MM.1S (cell line): ENCODE measurements around the gene FABP6.

Source experiments
- DNase-seq: peaks from one replicate; pipeline ENCODE4 v3.0.0-alpha.2; 2015
- H2AFZ ChIP-seq: fragments of 300-600 bp; sonication (generic); 2 replicates; pipeline ENCODE4 v1.6.0; 2016; ENCODE audit warnings: antibody characterized with exemption, low read length
- H3F3A ChIP-seq: fragments of 300-600 bp; sonication (generic); 2 replicates; pipeline ENCODE4 v1.6.1; 2016; ENCODE audit warnings: mild to moderate bottlenecking, antibody characterized with exemption, low read length, moderate library complexity, mixed read lengths; ENCODE audit not compliant: insufficient read depth
- H3K27ac ChIP-seq: fragments of 300-600 bp; sonication (generic); 2 replicates; pipeline ENCODE4 v1.5.1; 2016; ENCODE audit warnings: mild to moderate bottlenecking, low read length
- H3K27me3 ChIP-seq: fragments of 300-600 bp; sonication (generic); replicated peaks from 2 replicates; pipeline ENCODE4 v1.6.0; 2016; ENCODE audit warnings: low read length; ENCODE audit not compliant: insufficient read depth
- H3K36me3 ChIP-seq: fragments of 300-600 bp; sonication (generic); replicated peaks from 2 replicates; pipeline ENCODE4 v1.6.1; 2016; ENCODE audit warnings: mild to moderate bottlenecking, low read length, mixed read lengths; ENCODE audit not compliant: insufficient read depth
- H3K4me1 ChIP-seq: fragments of 300-600 bp; sonication (generic); 2 replicates; pipeline ENCODE4 v1.6.1; 2016; ENCODE audit warnings: low read length, mixed read lengths
- H3K4me2 ChIP-seq: fragments of 300-600 bp; sonication (generic); 2 replicates; pipeline ENCODE4 v1.6.0; 2016; ENCODE audit warnings: low read depth, low read length
- H3K4me3 ChIP-seq: fragments of 300-600 bp; sonication (generic); 2 replicates; pipeline ENCODE4 v1.5.1; 2016; ENCODE audit warnings: low read length, mixed read lengths
- H3K79me2 ChIP-seq: fragments of 300-600 bp; sonication (generic); 2 replicates; pipeline ENCODE4 v1.6.1; 2016; ENCODE audit warnings: mixed run types, low read length, mixed read lengths
- H3K9ac ChIP-seq: fragments of 300-600 bp; sonication (generic); 2 replicates; pipeline ENCODE4 v1.6.1; 2016; ENCODE audit warnings: low read length, mixed read lengths
- H3K9me2 ChIP-seq: fragments of 300-600 bp; sonication (generic); replicated peaks from 2 replicates; pipeline ENCODE4 v1.6.1; 2016; ENCODE audit warnings: mild to moderate bottlenecking, low read length, mixed read lengths; ENCODE audit not compliant: insufficient read depth
- H3K9me3 ChIP-seq: fragments of 300-600 bp; sonication (generic); replicated peaks from 2 replicates; pipeline ENCODE4 v1.6.1; 2016; ENCODE audit warnings: mild to moderate bottlenecking, low read length, mixed read lengths; ENCODE audit not compliant: insufficient read depth
- H4K20me1 ChIP-seq: fragments of 300-600 bp; sonication (generic); 2 replicates; pipeline ENCODE4 v1.6.1; 2016; ENCODE audit warnings: mild to moderate bottlenecking, low read length, moderate library complexity, mixed read lengths; ENCODE audit not compliant: insufficient read depth
- CTCF ChIP-seq: fragments of 300-600 bp; sonication (generic); IDR thresholded peaks from 2 replicates; pipeline ENCODE4 v1.5.1; 2016; ENCODE audit warnings: antibody characterized with exemption, low read length, mixed read lengths
- EZH2 ChIP-seq: fragments of 300-600 bp; sonication (generic); optimal IDR thresholded peaks from 2 replicates; pipeline ENCODE3; 2017; ENCODE audit warnings: low read depth, mild to moderate bottlenecking, antibody characterized with exemption, low read length, mixed read lengths
- EZH2phosphoT487 ChIP-seq: fragments of 300-600 bp; sonication (generic); IDR thresholded peaks from 2 replicates; pipeline ENCODE4 v1.6.1; 2018; ENCODE audit warnings: antibody characterized with exemption, low read length

Gene FABP6

GRCh38 chr5:160227012-160227411 is 2.3 kb upstream of the FABP6 start:
- Histone ChIP-seq H3K27me3 (no peaks in the 10 kb centered on the region), H3K9ac (no peak overlapping the region), H2AFZ (no peak overlapping the region), H3K27ac (no peak overlapping the region), H3K79me2 (no peaks in the 10 kb centered on the region), H3K4me1 (no peaks in the 10 kb centered on the region), H3K36me3 (no peaks in the 10 kb centered on the region), H3K4me3 (no peak overlapping the region), H4K20me1 (no peaks in the 10 kb centered on the region), H3K9me3 (no peaks in the 10 kb centered on the region), H3K9me2 (no peaks in the 10 kb centered on the region), H3F3A (no peaks in the 10 kb centered on the region), H3K4me2 (no peak overlapping the region)
- no peak for DNase-seq
- TF ChIP-seq EZH2 (no peak), EZH2phosphoT487 (no peak), CTCF (no peak)

GRCh38 chr5:160230686-160231527 is 1.6 kb downstream of the FABP6 start:
- no peaks in the 10 kb centered on the region for H3K9me2 ChIP-seq
- no peaks in the 10 kb centered on the region for H3F3A ChIP-seq
- no peak overlapping the region for H2AFZ ChIP-seq
- no peaks in the 10 kb centered on the region for H3K79me2 ChIP-seq
- H3K9ac ChIP-seq: no peak overlapping the region
- no peak for DNase-seq
- no peaks in the 10 kb centered on the region for H3K4me1 ChIP-seq
- H3K4me3 ChIP-seq: no peak overlapping the region
- TF ChIP-seq EZH2phosphoT487 (no peak), EZH2 (no peak), CTCF (no peak)
- no peak overlapping the region for H3K4me2 ChIP-seq
- no peak overlapping the region for H3K27ac ChIP-seq
- H3K27me3 ChIP-seq: no peaks in the 10 kb centered on the region
- H3K36me3 ChIP-seq: no peaks in the 10 kb centered on the region
- H4K20me1 ChIP-seq: no peaks in the 10 kb centered on the region
- H3K9me3 ChIP-seq: no peaks in the 10 kb centered on the region

- H3K4me2 ChIP-seq: no peak overlapping the region
- no peaks in the 10 kb centered on the region for H3K4me1 ChIP-seq
- no peak overlapping the region for H2AFZ ChIP-seq
- no peaks in the 10 kb centered on the region for H3K36me3 ChIP-seq
- no peak overlapping the region for H3K9ac ChIP-seq
- H3K4me3 ChIP-seq: no peak overlapping the region
- H4K20me1 ChIP-seq: no peaks in the 10 kb centered on the region
- TF ChIP-seq EZH2phosphoT487: no peak
- no peak for TF ChIP-seq EZH2
- no peak for TF ChIP-seq CTCF
- no peaks in the 10 kb centered on the region for H3K27me3 ChIP-seq
- no peaks in the 10 kb centered on the region for H3K79me2 ChIP-seq
- no peak overlapping the region for H3K27ac ChIP-seq
- no peaks in the 10 kb centered on the region for H3K9me2 ChIP-seq
- DNase-seq: no peak
- H3K9me3 ChIP-seq: no peaks in the 10 kb centered on the region
- H3F3A ChIP-seq: no peaks in the 10 kb centered on the region
Measured at GRCh38 chr5:160231783-160232342, 2.6 kb downstream of the FABP6 start.
